Smooth muscle cell (in vitro differentiated cells): ENCODE results near the gene PARD3. TPM values are rescaled to one million over a fixed set of nuclear protein-coding genes. Genes with fewer than 3 reads are reported as not detected.

Experiments
- DNase-seq: peaks from one replicate; lab custom pipeline; 2025; ENCODE audit not compliant: unreplicated experiment; lab: John Stamatoyannopoulos, UW
- H2AFZ ChIP-seq: fragments of 200-600 bp; sonication (generic); 2 replicates; pipeline ENCODE4 v1.6.0; 2016; ENCODE audit warnings: antibody characterized with exemption, low read depth, mild to moderate bottlenecking
- H3F3A ChIP-seq: fragments of 200-600 bp; sonication (generic); 2 replicates; pipeline ENCODE4 v1.6.0; 2017; ENCODE audit warnings: antibody characterized with exemption, low read depth
- H3K27ac ChIP-seq: fragments of 200-600 bp; sonication (generic); 2 replicates; pipeline ENCODE4 v1.5.1; 2016; ENCODE audit warnings: low read depth, mild to moderate bottlenecking
- H3K27me3 ChIP-seq: fragments of 200-600 bp; sonication (generic); 2 replicates; pipeline ENCODE4 v1.6.1; 2016; ENCODE audit warnings: low read depth, mild to moderate bottlenecking
- H3K36me3 ChIP-seq: fragments of 200-600 bp; sonication (generic); 2 replicates; pipeline ENCODE4 v1.5.1; 2016; ENCODE audit warnings: low read depth
- H3K4me1 ChIP-seq: fragments of 200-600 bp; sonication (generic); 2 replicates; pipeline ENCODE4 v1.5.1; 2016; ENCODE audit warnings: low read depth
- H3K4me2 ChIP-seq: fragments of 200-600 bp; sonication (generic); 2 replicates; pipeline ENCODE4 v1.6.0; 2016; ENCODE audit warnings: mild to moderate bottlenecking
- H3K4me3 ChIP-seq: fragments of 200-600 bp; sonication (generic); 2 replicates; pipeline ENCODE4 v1.5.1; 2016; ENCODE audit warnings: mild to moderate bottlenecking
- H3K79me2 ChIP-seq: fragments of 200-600 bp; sonication (generic); 2 replicates; pipeline ENCODE4 v1.6.0; 2016; ENCODE audit warnings: low read depth, mild to moderate bottlenecking
- H3K9ac ChIP-seq: fragments of 200-600 bp; sonication (generic); 2 replicates; pipeline ENCODE4 v1.6.0; 2016; ENCODE audit warnings: low read depth
- H3K9me3 ChIP-seq: fragments of 200-600 bp; sonication (generic); replicated peaks from 2 replicates; pipeline ENCODE4 v1.5.1; 2016; ENCODE audit warnings: low read depth
- H4K20me1 ChIP-seq: fragments of 200-600 bp; sonication (generic); 2 replicates; pipeline ENCODE4 v1.6.0; 2016; ENCODE audit warnings: low read depth
- WGBS: methylation state at CpG from one replicate; pipeline ENCODE4 v1.1.7; 2016; ENCODE audit warnings: low lambda C conversion rate; 5-methylcytosine and 5-hydroxymethylcytosine counted together
- polyA plus RNA-seq: library from polyadenylated mRNA; unstranded; fragments of >200 nt; fragmentation: Nextera tagmentation; extraction: Ambion mirVana; gene quantifications from 2 replicates; pipeline ENCODE4 v1.2.1, GENCODE V29; 2016
- total RNA-seq: library from RNA; depleted of rRNA; stranded (reverse); fragments of >200 nt; gene quantifications from 2 replicates; pipeline ENCODE4 v1.2.3, GENCODE V29; 2014
- TF ChIP-seq, protein P1 (sequence below): fragments of 200-600 bp; sonication (generic); IDR thresholded peaks from 2 replicates; pipeline ENCODE4 v1.5.1; 2017; ENCODE audit warnings: borderline replicate concordance, mild to moderate bottlenecking, antibody characterized with exemption; ENCODE audit not compliant: insufficient read depth, poor library complexity, severe bottlenecking

Gene PARD3
- total and polyA plus RNA-seq, 2 experiments from 2014 or later, result 17.5 to 26.0 TPM

DNA sequence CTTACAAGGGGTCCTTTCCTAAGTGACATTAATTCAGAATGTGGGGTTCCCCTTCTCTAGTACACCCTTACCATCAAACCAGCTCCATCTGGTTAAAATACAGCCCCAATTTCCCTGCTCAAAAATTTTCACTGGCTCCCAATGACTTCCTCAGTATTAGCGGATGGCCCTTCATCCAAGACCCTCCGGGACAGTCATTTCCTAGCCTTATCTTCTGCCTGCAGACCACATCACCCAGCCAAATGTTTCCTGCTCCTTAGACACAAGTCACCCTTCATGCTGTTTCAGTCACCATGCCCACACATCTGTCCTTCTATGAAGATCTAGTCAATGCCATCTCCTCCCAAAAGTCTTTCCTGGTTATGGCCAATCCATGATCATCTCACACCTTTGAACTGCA is 45.2 kb downstream of the PARD3 start:
- Histone ChIP-seq H3K4me3 (no peak overlapping the region), H3K4me2 (no peak overlapping the region), H3K27ac (no peak overlapping the region), H3K27me3 (no peaks in the 10 kb centered on the region), H3K79me2 (peaks cover 52% of the 10 kb centered on the region), H4K20me1 (peaks cover 87% of the 10 kb centered on the region), H3K9me3 (no peaks in the 10 kb centered on the region), H3F3A (no peaks in the 10 kb centered on the region), H3K9ac (no peak overlapping the region), H3K4me1 (peaks cover 10% of the 10 kb centered on the region), H3K36me3 (no peaks in the 10 kb centered on the region), H2AFZ (no peak overlapping the region)
- no peak for DNase-seq
- TF ChIP-seq, protein P1, sequence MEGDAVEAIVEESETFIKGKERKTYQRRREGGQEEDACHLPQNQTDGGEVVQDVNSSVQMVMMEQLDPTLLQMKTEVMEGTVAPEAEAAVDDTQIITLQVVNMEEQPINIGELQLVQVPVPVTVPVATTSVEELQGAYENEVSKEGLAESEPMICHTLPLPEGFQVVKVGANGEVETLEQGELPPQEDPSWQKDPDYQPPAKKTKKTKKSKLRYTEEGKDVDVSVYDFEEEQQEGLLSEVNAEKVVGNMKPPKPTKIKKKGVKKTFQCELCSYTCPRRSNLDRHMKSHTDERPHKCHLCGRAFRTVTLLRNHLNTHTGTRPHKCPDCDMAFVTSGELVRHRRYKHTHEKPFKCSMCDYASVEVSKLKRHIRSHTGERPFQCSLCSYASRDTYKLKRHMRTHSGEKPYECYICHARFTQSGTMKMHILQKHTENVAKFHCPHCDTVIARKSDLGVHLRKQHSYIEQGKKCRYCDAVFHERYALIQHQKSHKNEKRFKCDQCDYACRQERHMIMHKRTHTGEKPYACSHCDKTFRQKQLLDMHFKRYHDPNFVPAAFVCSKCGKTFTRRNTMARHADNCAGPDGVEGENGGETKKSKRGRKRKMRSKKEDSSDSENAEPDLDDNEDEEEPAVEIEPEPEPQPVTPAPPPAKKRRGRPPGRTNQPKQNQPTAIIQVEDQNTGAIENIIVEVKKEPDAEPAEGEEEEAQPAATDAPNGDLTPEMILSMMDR, result no peak
- 63% methylated on average over 2 of the region's 2 CpGs for WGBS

DNA sequence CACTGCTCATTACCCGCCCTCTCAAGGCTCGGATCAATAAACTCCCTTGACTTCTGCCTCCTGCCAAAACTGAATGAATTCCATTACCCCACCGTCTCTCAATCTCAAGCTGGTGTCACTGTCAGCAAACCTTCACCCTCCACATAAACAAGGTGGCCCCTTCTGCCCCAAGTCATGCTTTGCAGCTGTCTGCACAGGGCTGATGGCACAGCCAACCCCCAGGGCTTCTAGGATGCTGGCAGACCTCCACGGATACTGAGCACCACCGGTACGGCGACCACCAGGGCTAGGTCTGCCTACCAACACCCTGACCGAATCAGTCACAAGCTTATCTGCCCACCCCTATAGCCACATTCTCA is 46.1 kb downstream of the PARD3 start:
- H3K36me3 ChIP-seq, result no peaks in the 10 kb centered on the region
- WGBS, result 92% methylated on average over 8 of the region's 8 CpGs
- peaks cover 55% of the 10 kb centered on the region for H3K79me2 ChIP-seq
- peaks cover 10% of the 10 kb centered on the region for H3K4me1 ChIP-seq
- H3K4me3 ChIP-seq, result no peak overlapping the region
- H4K20me1 ChIP-seq, result peaks cover 86% of the 10 kb centered on the region
- no peak for DNase-seq
- no peaks in the 10 kb centered on the region for H3F3A ChIP-seq
- no peak overlapping the region for H3K27ac ChIP-seq
- no peaks in the 10 kb centered on the region for H3K9me3 ChIP-seq
- H3K9ac ChIP-seq, result no peak overlapping the region
- no peak overlapping the region for H3K4me2 ChIP-seq
- H2AFZ ChIP-seq, result no peak overlapping the region
- TF ChIP-seq, protein P1, result no peak
- H3K27me3 ChIP-seq, result no peaks in the 10 kb centered on the region

DNA sequence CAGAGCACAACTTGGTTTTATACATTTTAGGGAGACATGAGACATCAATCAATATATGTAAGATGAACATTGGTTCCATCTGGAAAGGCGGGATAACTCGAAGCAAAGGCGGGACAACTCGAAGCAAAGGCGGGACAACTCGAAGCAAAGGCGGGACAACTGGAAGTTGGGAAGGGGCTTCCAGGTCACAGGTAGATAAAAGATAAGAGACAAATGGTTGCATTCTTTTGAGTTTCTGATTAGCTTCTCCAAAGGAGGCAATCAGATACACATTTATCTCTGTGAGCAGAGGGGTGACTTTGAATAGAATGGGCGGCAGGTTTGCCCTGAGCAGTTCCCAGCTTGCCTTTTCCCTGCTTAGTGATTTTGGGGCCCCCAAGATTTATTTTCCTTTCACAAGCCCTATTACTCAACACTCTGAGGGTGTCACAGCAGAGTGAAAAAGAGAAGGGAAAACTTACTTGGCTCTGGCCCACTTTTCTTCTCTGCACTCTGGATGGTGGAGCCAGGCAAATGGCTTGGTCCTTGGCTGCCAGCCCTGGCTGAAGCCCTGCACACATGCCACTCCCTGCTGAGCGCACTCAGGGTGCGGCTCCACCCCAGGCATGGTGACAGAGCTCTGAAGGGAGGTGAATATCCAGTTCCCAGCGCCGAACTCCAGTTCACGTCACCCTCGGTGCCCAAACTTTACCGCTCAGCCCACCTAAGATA is 46.7 kb downstream of the PARD3 start:
- no peak overlapping the region for H3K27ac ChIP-seq
- TF ChIP-seq, protein P1, result no peak
- H3K27me3 ChIP-seq, result no peaks in the 10 kb centered on the region
- no peak overlapping the region for H2AFZ ChIP-seq
- H3K9ac ChIP-seq, result no peak overlapping the region
- no peaks in the 10 kb centered on the region for H3F3A ChIP-seq
- H3K79me2 ChIP-seq, result peaks cover 58% of the 10 kb centered on the region
- no peak overlapping the region for H3K4me2 ChIP-seq
- WGBS, result 92% methylated on average over 15 of the region's 15 CpGs
- H3K9me3 ChIP-seq, result no peaks in the 10 kb centered on the region
- DNase-seq, result no peak
- no peaks in the 10 kb centered on the region for H3K36me3 ChIP-seq
- H4K20me1 ChIP-seq, result peaks cover 86% of the 10 kb centered on the region
- H3K4me1 ChIP-seq, result peaks cover 10% of the 10 kb centered on the region
- no peak overlapping the region for H3K4me3 ChIP-seq
